SK-N-SH (cell line): ENCODE results near the gene PTBP1. TPM values are rescaled to one million over a fixed set of nuclear protein-coding genes. Genes with fewer than 3 reads are reported as not detected.
A peak's percentile ranks its signal among the peaks of the same experiment; 100 is the strongest.

Experiments used
- CTCF ChIA-PET: fragments of 300-600, 350-600 bp; formaldehyde crosslinking; extraction: SDS; loops from one replicate; lab custom pipeline; 2021; lab: Yijun Ruan, JAX
- POLR2A ChIA-PET: fragments of 350-600 bp; sonication (Branson Sonifier 250); formaldehyde crosslinking; extraction: SDS; loops from one replicate; lab custom pipeline; 2020; ENCODE audit warnings: antibody characterized with exemption, inconsistent platforms; lab: Yijun Ruan, JAX
- DNase-seq: peaks from one replicate; pipeline ENCODE4 v3.0.0; 2012
- H2AFZ ChIP-seq: fragments of 200-600 bp; sonication (generic); 2 replicates; pipeline ENCODE4 v1.8.1; 2016; ENCODE audit warnings: antibody characterized with exemption, mild to moderate bottlenecking, low read depth
- H3F3A ChIP-seq: fragments of 200-600 bp; sonication (generic); replicated peaks from 2 replicates; pipeline ENCODE3; 2016; ENCODE audit warnings: antibody characterized with exemption, mild to moderate bottlenecking; ENCODE audit not compliant: insufficient read depth
- H3K27ac ChIP-seq, 2 experiments: fragments of 200-500 bp in 1 of 2; fragments of 200-600 bp in 1 of 2; sonication (Bioruptor generic) in 1 of 2; sonication (generic), shearing (Covaris generic) in 1 of 2; 2 replicates each; pipeline versions ENCODE4 v1.5.1 to v1.6.1; 2014 to 2016; ENCODE audit warnings: low read depth in 2 of 2, inconsistent platforms in 1 of 2, low read length in 1 of 2, mild to moderate bottlenecking in 1 of 2, mixed read lengths in 1 of 2
- H3K27me3 ChIP-seq: fragments of 200-600 bp; sonication (generic), shearing (Covaris generic); 2 replicates; pipeline ENCODE4 v1.6.1; 2016; ENCODE audit warnings: mixed run types; ENCODE audit not compliant: insufficient read depth
- H3K36me3 ChIP-seq, 2 experiments: fragments of 200-500 bp in 1 of 2; fragments of 200-600 bp in 1 of 2; sonication (Bioruptor generic) in 1 of 2; sonication (generic) in 1 of 2; replicated peaks in 1 of 2; 2 replicates each; pipeline versions ENCODE3 to v1.5.1; 2014 to 2016; ENCODE audit warnings: low read length in 1 of 2, mild to moderate bottlenecking in 1 of 2; ENCODE audit not compliant: insufficient read depth in 2 of 2, control insufficient read depth in 1 of 2
- H3K4me1 ChIP-seq, 2 experiments: fragments of 200-500 bp in 1 of 2; fragments of 200-600 bp in 1 of 2; sonication (Bioruptor generic) in 1 of 2; sonication (generic), shearing (Covaris generic) in 1 of 2; 2 replicates each; pipeline versions ENCODE4 v1.5.1 to v1.6.1; 2014 to 2016; ENCODE audit warnings: low read depth in 1 of 2, low read length in 1 of 2, mixed run types in 1 of 2; ENCODE audit not compliant: insufficient read depth in 2 of 2, control insufficient read depth in 1 of 2
- H3K4me2 ChIP-seq: fragments of 200-600 bp; sonication (generic), shearing (Covaris generic); 2 replicates; pipeline ENCODE4 v1.6.1; 2017; ENCODE audit warnings: mixed run types
- H3K4me3 ChIP-seq, 2 experiments: fragments of 200-500 bp in 1 of 2; fragments of 200-600 bp in 1 of 2; sonication (Bioruptor generic) in 1 of 2; sonication (generic), shearing (Covaris generic) in 1 of 2; 2 replicates each; pipeline versions ENCODE4 v1.5.1 to v1.8.1; 2014 to 2016; ENCODE audit warnings: low read depth in 2 of 2, inconsistent platforms in 1 of 2, low read length in 1 of 2, mild to moderate bottlenecking in 1 of 2, mixed read lengths in 1 of 2, moderate library complexity in 1 of 2
- H3K79me2 ChIP-seq: fragments of 200-600 bp; sonication (generic); 2 replicates; pipeline ENCODE4 v1.8.1; 2017; ENCODE audit warnings: mild to moderate bottlenecking; ENCODE audit not compliant: insufficient read depth
- H3K9ac ChIP-seq: fragments of 200-600 bp; sonication (generic); 2 replicates; pipeline ENCODE4 v1.6.1; 2017; ENCODE audit warnings: mixed run types
- H3K9me2 ChIP-seq: fragments of 200-600 bp; sonication (generic); 2 replicates; pipeline ENCODE4 v1.6.1; 2017; ENCODE audit warnings: mixed run types
- H3K9me3 ChIP-seq: fragments of 200-600 bp; sonication (generic); 2 replicates; pipeline ENCODE4 v1.6.1; 2017; ENCODE audit warnings: mixed run types, mild to moderate bottlenecking, moderate library complexity
- H4K20me1 ChIP-seq: fragments of 200-600 bp; sonication (generic); 2 replicates; pipeline ENCODE4 v1.6.1; 2017; ENCODE audit warnings: mild to moderate bottlenecking, mixed run types; ENCODE audit not compliant: insufficient read depth
- ELF1 ChIP-seq: IDR thresholded peaks from 2 replicates; pipeline ENCODE4 v1.4.0; 2012
- IRF3 ChIP-seq: fragments of 150-350 bp; IDR thresholded peaks from 2 replicates; pipeline ENCODE4 v1.6.1; 2016; ENCODE audit warnings: mild to moderate bottlenecking, low read depth, low read length
- JUND ChIP-seq: IDR thresholded peaks from 2 replicates; pipeline ENCODE4 v1.4.0; 2012
- POLR2AphosphoS5 ChIP-seq: IDR thresholded peaks from 2 replicates; pipeline ENCODE4 v1.6.1; 2012; ENCODE audit warnings: low read depth, low read length
- RCOR1 ChIP-seq: fragments of 150-350 bp; IDR thresholded peaks from 2 replicates; pipeline ENCODE4 v1.6.1; 2017; ENCODE audit warnings: antibody characterized with exemption, low read length
- TAF1 ChIP-seq: IDR thresholded peaks from 2 replicates; pipeline ENCODE4 v1.6.1; 2012; ENCODE audit warnings: low read depth, mild to moderate bottlenecking, low read length, moderate library complexity, borderline replicate concordance
- TCF12 ChIP-seq: IDR thresholded peaks from 2 replicates; pipeline ENCODE4 v1.4.0; 2012
- YY1 ChIP-seq: IDR thresholded peaks from 2 replicates; pipeline ENCODE4 v1.4.0; 2012; ENCODE audit warnings: low read depth, mild to moderate bottlenecking
- ZBTB33 ChIP-seq: IDR thresholded peaks from 2 replicates; pipeline ENCODE4 v1.4.0; 2012; ENCODE audit warnings: low read depth, borderline replicate concordance
- WGBS: methylation state at CpG from one replicate; pipeline ENCODE4 v1.1.6; 2017; ENCODE audit warnings: low lambda C conversion rate; 5-methylcytosine and 5-hydroxymethylcytosine counted together
- polyA plus RNA-seq, 3 experiments: library from polyadenylated mRNA; depleted of rRNA; stranded (reverse); fragments of >200 nt; gene quantifications; 2 replicates each; pipeline ENCODE4 v1.2.3, GENCODE V29; 2012
- TF ChIP-seq, protein P1 (sequence below): IDR thresholded peaks from 2 replicates; pipeline ENCODE4 v1.4.0; 2012; ENCODE audit warnings: low read depth, borderline replicate concordance

PTBP1 gene
- polyA plus RNA-seq, 1 of the 3 experiments (the other 2 are of a cell fraction), result 243 TPM

DNA sequence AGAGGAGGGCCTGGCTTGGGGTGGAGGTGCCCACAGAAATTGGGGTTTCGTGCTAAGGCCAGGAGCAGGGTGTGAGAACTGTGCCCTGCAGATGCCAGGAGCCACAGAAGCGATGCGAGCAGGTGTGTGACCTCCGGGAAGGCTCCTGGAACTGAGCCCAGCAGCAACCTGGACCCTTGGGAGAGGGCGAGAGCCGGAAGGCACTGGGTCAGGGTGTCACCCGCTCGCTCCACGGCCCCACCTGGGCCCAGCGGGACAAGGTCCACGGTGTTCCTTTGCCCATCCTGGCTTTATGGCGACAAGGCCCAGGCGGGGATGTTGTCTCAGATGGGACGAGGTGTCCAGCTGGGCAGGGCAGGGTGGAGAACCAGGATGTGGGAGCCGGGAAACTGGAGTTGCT, 42.2 kb upstream of the PTBP1 start:
- H3K79me2 ChIP-seq, result no peaks in the 10 kb centered on the region
- peaks cover 2% of the 10 kb centered on the region for H3F3A ChIP-seq
- no peak overlapping the region for H3K4me3 ChIP-seq
- H3K4me2 ChIP-seq, result no peak overlapping the region
- no peaks in the 10 kb centered on the region for H3K9me3 ChIP-seq
- no peak overlapping the region for H3K27ac ChIP-seq
- no peaks in the 10 kb centered on the region for H3K36me3 ChIP-seq
- ChIA-PET CTCF (interaction anchor here (1.3 to 1.6 kb wide), 2 partner anchors 16 to 46 kb away, joined by 3 to 7 read pairs; no protein-coding TSS in a partner anchor), POLR2A (no interaction called here)
- no peaks in the 10 kb centered on the region for H4K20me1 ChIP-seq
- no peak overlapping the region for H2AFZ ChIP-seq
- H3K9ac ChIP-seq, result no peak overlapping the region
- no peaks in the 10 kb centered on the region for H3K27me3 ChIP-seq
- TF ChIP-seq RCOR1 (no peak), POLR2AphosphoS5 (no peak), ELF1 (no peak), YY1 (no peak), ZBTB33 (no peak), TCF12 (no peak), IRF3 (no peak)
- no peak for DNase-seq
- H3K9me2 ChIP-seq, result no peaks in the 10 kb centered on the region
- no peaks in the 10 kb centered on the region for H3K4me1 ChIP-seq
- WGBS, result 96% methylated on average over 7 of the region's 15 CpGs

GRCh38 chr19:756236-756635, 41.0 kb upstream of the PTBP1 start:
- H3K79me2 ChIP-seq, result no peaks in the 10 kb centered on the region
- H3F3A ChIP-seq, result peaks cover 2% of the 10 kb centered on the region
- no peaks in the 10 kb centered on the region for H3K9me3 ChIP-seq
- no peak overlapping the region for H3K4me2 ChIP-seq
- TF ChIP-seq TAF1 (no peak), JUND (no peak)
- TF ChIP-seq, protein P1, sequence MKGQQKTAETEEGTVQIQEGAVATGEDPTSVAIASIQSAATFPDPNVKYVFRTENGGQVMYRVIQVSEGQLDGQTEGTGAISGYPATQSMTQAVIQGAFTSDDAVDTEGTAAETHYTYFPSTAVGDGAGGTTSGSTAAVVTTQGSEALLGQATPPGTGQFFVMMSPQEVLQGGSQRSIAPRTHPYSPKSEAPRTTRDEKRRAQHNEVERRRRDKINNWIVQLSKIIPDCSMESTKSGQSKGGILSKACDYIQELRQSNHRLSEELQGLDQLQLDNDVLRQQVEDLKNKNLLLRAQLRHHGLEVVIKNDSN, result peak; percentile 65; the same call in 1 of the 2 replicates
- TF ChIP-seq, all 33 proteins: peak for 1
- CTCF ChIA-PET, result interaction anchor here (1.0 to 1.3 kb wide), 2 partner anchors 22 to 45 kb away, joined by 3 to 4 read pairs; no protein-coding TSS in a partner anchor
- no peaks in the 10 kb centered on the region for H3K4me1 ChIP-seq
- H3K36me3 ChIP-seq, result no peaks in the 10 kb centered on the region
- no peak overlapping the region for H3K27ac ChIP-seq
- no peak overlapping the region for H2AFZ ChIP-seq
- no peaks in the 10 kb centered on the region for H3K9me2 ChIP-seq
- no peak overlapping the region for H3K9ac ChIP-seq
- H4K20me1 ChIP-seq, result no peaks in the 10 kb centered on the region
- no peaks in the 10 kb centered on the region for H3K27me3 ChIP-seq
- POLR2A ChIA-PET, result no interaction called here
- DNase-seq, result peak; percentile 67
- H3K4me3 ChIP-seq, result no peak overlapping the region
